Astrocyte of the spinal cord (primary cell): ENCODE data around the gene ARRDC2.
"Not testable (repeated sequence)": the region's sequence is repeated elsewhere in the genome, so short reads cannot be mapped to it uniquely, and the experiment has no call there.

Experiments used
- DNase-seq: peaks from one replicate; pipeline ENCODE4 v3.0.0; 2011; ENCODE audit warnings: low read depth, low spot score
- H3K4me3 ChIP-seq: 2 replicates; pipeline ENCODE4 v1.5.1; 2011; ENCODE audit warnings: low read depth, mild to moderate bottlenecking, low read length, moderate library complexity
- CTCF ChIP-seq: IDR thresholded peaks from 2 replicates; pipeline ENCODE4 v1.5.1; 2012; ENCODE audit warnings: low read depth, mild to moderate bottlenecking, low read length, inconsistent platforms
- in situ Hi-C: cut with HindIII; loops from 2 replicates; pipeline ENCODE4 v1.10.0; 2017; ENCODE audit warnings: low sequenced_read_pairs

Gene ARRDC2

GRCh38 chr19:18027151-18027550 is 19.2 kb downstream of the ARRDC2 start:
- TF ChIP-seq CTCF, result no peak
- DNase-seq, result no peak
- no peak overlapping the region for H3K4me3 ChIP-seq
- in situ Hi-C loops, result no loop called here

- TF ChIP-seq CTCF, result no peak
- in situ Hi-C loops, result no loop called here
- no peak overlapping the region for H3K4me3 ChIP-seq
- no peak for DNase-seq
Measured at GRCh38 chr19:18029617-18030338, 21.8 kb downstream of the ARRDC2 start.

- H3K4me3 ChIP-seq, DNase-seq, in situ Hi-C loops: not testable (repeated sequence)
Measured at GRCh38 chr19:18031401-18031800, 23.4 kb downstream of the ARRDC2 start.

GRCh38 chr19:18032102-18032501 is 24.1 kb downstream of the ARRDC2 start:
- DNase-seq, H3K4me3 ChIP-seq, in situ Hi-C loops: not testable (repeated sequence)

- in situ Hi-C loops, result no loop called here
- no peak for TF ChIP-seq CTCF
- H3K4me3 ChIP-seq, result no peak overlapping the region
- DNase-seq, result no peak
Measured at GRCh38 chr19:18041054-18041453, 33.1 kb downstream of the ARRDC2 start.

GRCh38 chr19:18043676-18044075 is 35.7 kb downstream of the ARRDC2 start:
- no peak overlapping the region for H3K4me3 ChIP-seq
- TF ChIP-seq CTCF, result no peak
- in situ Hi-C loops, result no loop called here
- no peak for DNase-seq

GRCh38 chr19:18044825-18045304 is 36.9 kb downstream of the ARRDC2 start:
- peak overlapping the region; percentile 9 for H3K4me3 ChIP-seq
- DNase-seq, result peak; percentile 65
- in situ Hi-C loops, result no loop called here
- no peak for TF ChIP-seq CTCF
